ENCODE results near the gene NRP2. TPM values are rescaled to one million over a fixed set of nuclear protein-coding genes. Genes with fewer than 3 reads are reported as not detected.

The NRP2 gene
- total RNA-seq, 2 donors from 2014 or later: 0.59 to 3.0 TPM

GRCh38 chr2:205806143-205806905 lies 124.0 kb downstream of the NRP2 start:
- no peak for DNase-seq (ENCODE audit: low spot score in 2 of 2)
- no peak overlapping the region for H3K27ac Mint-ChIP-seq
- H3K36me3 Mint-ChIP-seq: no peaks in the 10 kb centered on the region
- no peaks in the 10 kb centered on the region for H3K9me3 Mint-ChIP-seq
- ATAC-seq: no peak

GRCh38 chr2:205807229-205807628 lies 124.9 kb downstream of the NRP2 start:
- Mint-ChIP-seq H3K36me3 (no peaks in the 10 kb centered on the region), H3K9me3 (no peaks in the 10 kb centered on the region), H3K27ac (no peak overlapping the region)
- DNase-seq (ENCODE audit: low spot score in 2 of 2): no peak
- no peak for ATAC-seq

DNA sequence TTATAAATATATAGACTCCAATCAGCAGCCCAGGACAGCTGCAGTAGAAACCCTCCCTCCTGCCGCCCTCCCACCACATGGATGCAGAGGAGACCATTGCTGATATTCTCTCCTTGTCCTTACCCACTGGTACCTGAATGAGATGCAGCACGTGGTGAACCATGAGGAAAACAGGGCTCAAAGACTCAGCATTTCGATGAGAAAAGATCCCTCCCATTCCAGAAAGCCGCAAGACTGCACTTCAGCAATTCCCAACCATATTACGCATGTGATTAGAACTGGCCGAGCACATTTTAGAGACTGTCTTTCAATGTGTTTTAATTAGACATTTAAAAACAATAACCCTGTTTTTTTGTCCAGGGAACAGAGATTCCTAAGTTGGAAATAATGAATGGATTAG lies 125.5 kb downstream of the NRP2 start:
- DNase-seq (ENCODE audit: low spot score in 2 of 2): no peak
- ATAC-seq: no peak
- no peaks in the 10 kb centered on the region for H3K9me3 Mint-ChIP-seq
- H3K27ac Mint-ChIP-seq: no peak overlapping the region
- H3K36me3 Mint-ChIP-seq: no peaks in the 10 kb centered on the region

- ATAC-seq: no peak
- Mint-ChIP-seq H3K36me3 (no peaks in the 10 kb centered on the region), H3K27ac (no peak overlapping the region), H3K9me3 (no peaks in the 10 kb centered on the region)
- no peak for DNase-seq (ENCODE audit: low spot score in 2 of 2)
Observed at GRCh38 chr2:205808486-205809121, 126.3 kb downstream of the NRP2 start.

DNA sequence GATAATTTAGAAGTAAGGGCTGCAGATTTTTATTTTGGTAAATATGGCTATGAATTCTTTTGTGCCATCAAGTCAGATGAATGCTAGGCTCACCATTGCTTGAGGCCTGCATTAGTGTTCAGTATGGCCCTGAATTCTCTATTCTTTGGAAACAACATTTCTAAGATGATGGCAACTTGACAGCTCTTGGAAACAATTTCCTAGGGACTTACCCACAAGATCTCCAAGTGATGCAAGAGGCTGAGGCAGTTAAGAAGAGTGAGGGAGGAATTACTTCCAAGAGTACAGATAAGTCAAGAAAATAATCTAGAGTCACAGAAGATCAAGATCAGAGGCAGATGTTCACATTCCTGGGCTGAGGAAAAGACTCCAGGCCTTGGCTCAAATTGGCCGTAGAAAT lies 129.1 kb downstream of the NRP2 start:
- H3K27ac Mint-ChIP-seq: no peak overlapping the region
- ATAC-seq (no peak), DNase-seq (ENCODE audit: low spot score in 2 of 2) (no peak)
- no peaks in the 10 kb centered on the region for H3K36me3 Mint-ChIP-seq
- no peaks in the 10 kb centered on the region for H3K9me3 Mint-ChIP-seq

- no peak for ATAC-seq
- no peaks in the 10 kb centered on the region for H3K36me3 Mint-ChIP-seq
- H3K27ac Mint-ChIP-seq: no peak overlapping the region
Observed at GRCh38 chr2:205814039-205814364, 131.7 kb downstream of the NRP2 start.

DNA sequence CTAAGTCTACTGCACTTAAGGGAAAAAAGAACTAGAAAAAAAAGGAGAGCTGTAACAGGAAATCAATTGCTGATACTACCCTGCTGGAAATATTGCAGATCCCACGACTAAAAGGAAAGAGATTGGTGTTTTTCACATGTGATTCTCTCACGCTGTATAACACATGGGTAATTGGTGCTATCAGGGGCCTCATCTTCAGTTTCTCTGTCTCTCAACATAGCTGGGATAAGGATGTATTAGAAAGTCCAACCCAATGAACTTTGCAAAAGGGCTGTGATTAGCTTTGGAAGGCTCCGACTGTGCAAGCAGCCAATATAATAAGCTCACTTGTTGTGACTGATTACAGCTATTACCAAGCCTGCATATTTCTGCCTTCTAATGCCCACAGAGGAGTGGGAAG lies 133.4 kb downstream of the NRP2 start:
- DNase-seq (ENCODE audit: low spot score in 2 of 2): no peak
- no peaks in the 10 kb centered on the region for H3K9me3 Mint-ChIP-seq
- no peaks in the 10 kb centered on the region for H3K36me3 Mint-ChIP-seq
- H3K27ac Mint-ChIP-seq: no peak overlapping the region
- no peak for ATAC-seq

More at GRCh38 chr2:205814039-205814364, 131.7 kb downstream of the NRP2 start:
- no peak for DNase-seq (ENCODE audit: low spot score in 2 of 2)
- no peaks in the 10 kb centered on the region for H3K9me3 Mint-ChIP-seq

DNA sequence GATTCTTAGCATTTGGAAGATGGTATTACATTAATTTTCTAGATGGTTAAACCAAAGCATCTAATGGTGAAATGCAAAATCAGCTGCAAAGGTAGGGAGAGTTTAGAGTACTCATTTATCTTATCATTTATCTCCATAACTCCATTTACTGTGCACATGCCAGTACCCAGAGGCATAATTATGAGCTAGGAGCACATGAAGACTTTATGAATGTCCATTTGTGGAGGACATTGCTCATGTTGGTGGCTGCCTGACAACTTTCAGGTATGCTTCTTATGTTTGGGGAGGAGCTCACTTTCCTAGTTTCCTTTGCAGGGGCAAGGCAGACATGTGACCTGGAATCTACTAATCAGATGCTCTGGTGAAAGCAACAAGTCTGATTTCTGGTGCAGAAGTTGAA lies 134.0 kb downstream of the NRP2 start:
- Mint-ChIP-seq H3K27ac (no peak overlapping the region), H3K9me3 (no peaks in the 10 kb centered on the region), H3K36me3 (no peaks in the 10 kb centered on the region)
- ATAC-seq (no peak), DNase-seq (ENCODE audit: low spot score in 2 of 2) (no peak)

- Mint-ChIP-seq H3K9me3 (peaks cover 10 to 12% of the 10 kb centered on the region in 2 donors), H3K36me3 (peaks cover 0 to 10% of the 10 kb centered on the region in 2 donors), H3K27ac (no peak overlapping the region)
- DNase-seq (ENCODE audit: low spot score in 2 of 2): no peak
- no peak for ATAC-seq
Observed at GRCh38 chr2:205822579-205822978, 140.3 kb downstream of the NRP2 start.

DNA sequence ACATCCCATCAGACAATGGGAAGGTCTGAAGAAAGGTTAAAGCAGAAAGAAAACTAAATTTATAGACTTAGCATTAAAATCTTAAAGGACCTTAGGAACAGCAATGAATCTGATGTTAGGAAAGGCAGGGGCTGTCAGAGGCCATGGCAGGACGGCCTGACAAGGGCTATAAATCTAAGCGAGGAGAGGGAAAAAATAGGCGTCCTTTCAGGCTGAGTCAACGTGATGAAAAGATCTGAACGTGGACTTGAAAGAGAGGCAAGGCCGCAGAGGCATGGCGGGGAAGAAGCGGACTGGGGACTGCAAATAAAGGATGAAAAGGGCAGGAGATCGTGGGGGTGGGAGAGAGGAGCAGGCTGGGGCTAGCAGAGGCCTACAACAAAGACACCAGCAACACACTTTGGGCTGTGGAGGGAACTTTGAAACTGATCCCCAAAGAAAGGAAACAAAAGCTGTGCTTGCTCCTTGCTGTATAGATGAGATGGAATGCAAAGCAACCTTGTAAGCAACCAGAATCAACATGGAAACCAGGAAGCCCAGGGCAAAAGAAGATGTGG lies 145.6 kb downstream of the NRP2 start:
- ATAC-seq: no peak
- H3K27ac Mint-ChIP-seq: no peak overlapping the region
- H3K36me3 Mint-ChIP-seq: peaks cover 0 to 6% of the 10 kb centered on the region in 2 donors
- peaks cover 10 to 12% of the 10 kb centered on the region in 2 donors for H3K9me3 Mint-ChIP-seq
- DNase-seq (ENCODE audit: low spot score in 2 of 2): no peak

DNA sequence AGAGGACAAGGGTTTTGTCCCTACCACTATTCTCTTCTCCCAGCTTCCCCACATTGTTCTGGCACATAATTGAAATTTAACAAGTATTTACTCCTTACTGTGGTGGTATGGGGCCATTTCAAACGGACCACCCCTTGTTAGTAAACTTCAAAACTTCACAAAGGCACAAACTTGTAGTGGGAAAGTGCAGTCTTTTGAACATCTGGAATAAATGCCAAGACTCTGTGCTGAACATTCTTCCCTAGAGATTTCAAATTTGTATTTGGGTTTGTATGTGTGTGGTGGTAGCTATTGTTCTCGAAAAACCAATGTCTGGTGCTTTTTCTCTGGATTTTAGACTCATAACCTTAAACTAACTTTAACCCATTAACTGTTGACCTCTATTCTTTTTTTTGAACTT lies 151.6 kb downstream of the NRP2 start:
- Mint-ChIP-seq H3K9me3 (peaks cover 0 to 4% of the 10 kb centered on the region in 2 donors), H3K27ac (no peak overlapping the region), H3K36me3 (no peaks in the 10 kb centered on the region)
- ATAC-seq: no peak
- no peak for DNase-seq (ENCODE audit: low spot score in 2 of 2)

- DNase-seq (ENCODE audit: low spot score in 2 of 2) (no peak), ATAC-seq (no peak)
- H3K36me3 Mint-ChIP-seq: no peaks in the 10 kb centered on the region
- H3K9me3 Mint-ChIP-seq: peaks cover 0 to 4% of the 10 kb centered on the region in 2 donors
- no peak overlapping the region for H3K27ac Mint-ChIP-seq
Observed at GRCh38 chr2:205834796-205835195, 152.5 kb downstream of the NRP2 start.

GRCh38 chr2:205835251-205835791 lies 153.0 kb downstream of the NRP2 start:
- Mint-ChIP-seq H3K9me3 (peaks cover 0 to 4% of the 10 kb centered on the region in 2 donors), H3K27ac (no peak overlapping the region), H3K36me3 (no peaks in the 10 kb centered on the region)
- DNase-seq (ENCODE audit: low spot score in 2 of 2) (no peak), ATAC-seq (no peak)

GRCh38 chr2:205835923-205836322 lies 153.6 kb downstream of the NRP2 start:
- ATAC-seq: no peak
- H3K36me3 Mint-ChIP-seq: no peaks in the 10 kb centered on the region

DNA sequence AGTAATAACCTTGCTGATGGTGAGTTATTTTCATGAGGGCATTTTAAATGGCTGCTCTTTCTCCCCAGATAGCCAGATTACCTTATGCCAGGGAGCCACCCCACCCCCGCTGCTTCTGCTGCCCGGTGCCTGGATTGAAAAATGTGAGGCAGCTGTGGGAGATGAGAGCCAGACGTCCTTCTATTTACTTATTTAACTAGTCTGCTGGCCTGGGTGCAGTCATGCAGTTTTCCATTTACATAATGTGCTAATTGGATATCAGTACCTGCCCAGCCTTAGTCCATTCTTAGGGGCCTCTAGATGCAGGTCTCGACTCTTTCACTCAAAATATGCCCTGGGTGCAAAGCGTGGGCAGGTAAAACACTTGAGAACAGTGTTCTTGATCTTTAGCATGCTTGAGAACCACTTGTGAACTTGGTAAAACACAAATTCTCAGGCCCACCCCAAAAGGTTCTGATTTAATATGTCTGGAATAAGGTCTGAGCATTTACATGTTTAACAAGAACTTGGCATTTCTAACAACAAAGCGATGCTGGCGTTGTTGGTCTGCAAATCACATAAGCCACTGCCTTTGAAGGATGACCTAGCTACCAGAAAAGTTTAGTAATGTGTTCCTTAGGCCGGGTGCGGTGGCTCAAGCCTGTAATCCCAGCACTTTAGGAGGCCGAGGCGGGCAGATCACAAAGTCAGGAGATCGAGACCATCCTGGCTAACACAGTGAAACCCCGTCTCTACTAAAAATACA lies 154.3 kb downstream of the NRP2 start:
- H3K27ac Mint-ChIP-seq: no peak overlapping the region
- no peak for ATAC-seq
- DNase-seq (ENCODE audit: low spot score in 2 of 2): no peak
- peaks cover 0 to 4% of the 10 kb centered on the region in 2 donors for H3K9me3 Mint-ChIP-seq
- H3K36me3 Mint-ChIP-seq: no peaks in the 10 kb centered on the region

More at GRCh38 chr2:205835923-205836322, 153.6 kb downstream of the NRP2 start:
- no peak overlapping the region for H3K27ac Mint-ChIP-seq
- DNase-seq (ENCODE audit: low spot score in 2 of 2): no peak
- peaks cover 0 to 4% of the 10 kb centered on the region in 2 donors for H3K9me3 Mint-ChIP-seq

GRCh38 chr2:205837663-205838062 lies 155.4 kb downstream of the NRP2 start:
- H3K27ac Mint-ChIP-seq: no peak overlapping the region
- peaks cover 0 to 4% of the 10 kb centered on the region in 2 donors for H3K9me3 Mint-ChIP-seq
- DNase-seq (ENCODE audit: low spot score in 2 of 2): no peak
- no peaks in the 10 kb centered on the region for H3K36me3 Mint-ChIP-seq
- no peak for ATAC-seq

- H3K27ac Mint-ChIP-seq: no peak overlapping the region
Observed at GRCh38 chr2:205845446-205845845, 163.1 kb downstream of the NRP2 start.

More at GRCh38 chr2:205845446-205845845, 163.1 kb downstream of the NRP2 start:
- ATAC-seq (no peak), DNase-seq (ENCODE audit: low spot score in 2 of 2) (no peak)
- H3K9me3 Mint-ChIP-seq: no peaks in the 10 kb centered on the region
- H3K36me3 Mint-ChIP-seq: no peaks in the 10 kb centered on the region

Data from activated naive CD4-positive, alpha-beta T cell treated with anti-CD3 and anti-CD28 coated beads, Interleukin-2, amount 50 U/mL, for 72 hours (primary cell).